VCaP (cell line): ENCODE results near the gene SIAH3.
"Not testable (repeated sequence)": the region's sequence is repeated elsewhere in the genome, so short reads cannot be mapped to it uniquely, and the experiment has no call there.

Experiments used
- H3K27ac ChIP-seq: fragments of 450-650 bp; 2 replicates; pipeline ENCODE4 v1.5.1; 2017
- CTCF ChIP-seq: fragments of 450-650 bp; conservative IDR thresholded peaks from 2 replicates; pipeline ENCODE4 v1.5.1; 2017; ENCODE audit warnings: mild to moderate bottlenecking, moderate library complexity

Gene SIAH3

GRCh38 chr13:45768656-45769479 is 82.7 kb downstream of the SIAH3 start:
- TF ChIP-seq CTCF, result no peak

GRCh38 chr13:45765464-45765863 is 86.1 kb downstream of the SIAH3 start:
- TF ChIP-seq CTCF, result no peak
- H3K27ac ChIP-seq, result no peak overlapping the region

More at GRCh38 chr13:45768656-45769479, 82.7 kb downstream of the SIAH3 start:
- no peak overlapping the region for H3K27ac ChIP-seq

GRCh38 chr13:45763419-45763818 is 88.1 kb downstream of the SIAH3 start:
- TF ChIP-seq CTCF, result no peak
- no peak overlapping the region for H3K27ac ChIP-seq

GRCh38 chr13:45757589-45757988 is 94.0 kb downstream of the SIAH3 start:
- H3K27ac ChIP-seq, result not testable (repeated sequence)

- not testable (repeated sequence) for H3K27ac ChIP-seq
These were observed 95.1 kb downstream of the SIAH3 start for GRCh38 chr13:45756498-45756897.

GRCh38 chr13:45752510-45752909 is 99.0 kb downstream of the SIAH3 start:
- no peak for TF ChIP-seq CTCF
- H3K27ac ChIP-seq, result no peak overlapping the region

- no peak for TF ChIP-seq CTCF
- H3K27ac ChIP-seq, result no peak overlapping the region
These were observed 99.7 kb downstream of the SIAH3 start for GRCh38 chr13:45751885-45752284.

GRCh38 chr13:45750566-45750965 is 101.0 kb downstream of the SIAH3 start:
- H3K27ac ChIP-seq, result no peak overlapping the region
- no peak for TF ChIP-seq CTCF
